ENCODE data around the gene RAB3GAP2. TPM values are rescaled to one million over a fixed set of nuclear protein-coding genes. Genes with fewer than 3 reads are reported as not detected.
"Not testable (repeated sequence)": the region's sequence is repeated elsewhere in the genome, so short reads cannot be mapped to it uniquely, and the experiment has no call there.

Gene RAB3GAP2
- total RNA-seq, 4 donors from 2014 or later = 23.6 to 33.8 (median 27.7) TPM

DNA sequence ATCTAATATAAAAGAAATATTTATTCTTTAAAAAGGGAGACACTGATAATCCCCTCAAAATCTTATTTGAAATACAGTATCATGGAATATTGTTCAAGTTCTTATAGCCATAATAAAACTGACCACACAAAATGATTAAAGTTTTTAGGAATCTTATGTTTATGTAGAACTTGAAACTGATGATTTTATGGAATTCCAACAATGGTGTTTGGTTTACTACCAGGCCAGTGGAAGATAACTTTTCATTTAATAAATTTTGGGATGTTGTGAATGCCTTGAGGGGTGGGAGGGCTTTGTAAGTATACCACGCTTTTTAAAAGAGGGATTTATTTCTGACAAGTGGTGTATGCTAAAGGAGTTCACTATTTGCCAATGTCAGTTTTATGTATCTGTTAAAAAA, 87.7 kb downstream of the RAB3GAP2 start:
- Histone ChIP-seq H3K36me3 (peaks cover 0 to 46% (median 0%) of the 10 kb centered on the region in 3 donors), H3K27me3 (no peaks in the 10 kb centered on the region), H3K4me1 (no peaks in the 10 kb centered on the region), H3K27ac (no peak overlapping the region), H3K4me3 (no peak overlapping the region), H3K9me3 (no peaks in the 10 kb centered on the region)
- no peak for DNase-seq
- no peak for TF ChIP-seq POLR2A (IDR thresholded peaks at IDR 0.05)
- TF ChIP-seq, protein P1, sequence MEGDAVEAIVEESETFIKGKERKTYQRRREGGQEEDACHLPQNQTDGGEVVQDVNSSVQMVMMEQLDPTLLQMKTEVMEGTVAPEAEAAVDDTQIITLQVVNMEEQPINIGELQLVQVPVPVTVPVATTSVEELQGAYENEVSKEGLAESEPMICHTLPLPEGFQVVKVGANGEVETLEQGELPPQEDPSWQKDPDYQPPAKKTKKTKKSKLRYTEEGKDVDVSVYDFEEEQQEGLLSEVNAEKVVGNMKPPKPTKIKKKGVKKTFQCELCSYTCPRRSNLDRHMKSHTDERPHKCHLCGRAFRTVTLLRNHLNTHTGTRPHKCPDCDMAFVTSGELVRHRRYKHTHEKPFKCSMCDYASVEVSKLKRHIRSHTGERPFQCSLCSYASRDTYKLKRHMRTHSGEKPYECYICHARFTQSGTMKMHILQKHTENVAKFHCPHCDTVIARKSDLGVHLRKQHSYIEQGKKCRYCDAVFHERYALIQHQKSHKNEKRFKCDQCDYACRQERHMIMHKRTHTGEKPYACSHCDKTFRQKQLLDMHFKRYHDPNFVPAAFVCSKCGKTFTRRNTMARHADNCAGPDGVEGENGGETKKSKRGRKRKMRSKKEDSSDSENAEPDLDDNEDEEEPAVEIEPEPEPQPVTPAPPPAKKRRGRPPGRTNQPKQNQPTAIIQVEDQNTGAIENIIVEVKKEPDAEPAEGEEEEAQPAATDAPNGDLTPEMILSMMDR (IDR thresholded peaks at IDR 0.05) = no peak

DNA sequence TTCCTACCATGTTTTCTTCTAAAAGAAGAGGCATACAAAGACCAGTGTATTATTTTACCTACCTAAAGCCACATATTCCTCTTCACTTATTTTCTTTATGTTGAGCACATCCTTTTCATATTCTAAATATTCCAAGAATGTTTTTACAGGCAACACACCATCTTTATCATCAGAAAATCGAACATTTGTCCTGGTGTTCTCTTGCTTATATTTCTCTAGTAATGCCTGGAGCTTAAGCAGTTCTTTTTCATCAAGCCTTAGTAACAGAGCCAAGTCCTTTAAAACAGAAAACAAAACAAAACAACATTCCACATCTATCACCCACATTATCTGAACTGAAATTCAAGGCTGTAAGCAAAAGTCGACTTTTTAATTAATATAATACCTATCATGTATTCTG, 89.6 kb downstream of the RAB3GAP2 start:
- H3K4me3 ChIP-seq = no peak overlapping the region
- H3K4me1 ChIP-seq = no peaks in the 10 kb centered on the region
- no peak overlapping the region for H3K27ac ChIP-seq
- no peaks in the 10 kb centered on the region for H3K9me3 ChIP-seq
- H3K36me3 ChIP-seq = peaks cover 0 to 31% (median 0%) of the 10 kb centered on the region in 3 donors
- TF ChIP-seq, protein P1 (IDR thresholded peaks at IDR 0.05) = no peak
- no peak for TF ChIP-seq POLR2A (IDR thresholded peaks at IDR 0.05)
- no peaks in the 10 kb centered on the region for H3K27me3 ChIP-seq
- no peak for DNase-seq

DNA sequence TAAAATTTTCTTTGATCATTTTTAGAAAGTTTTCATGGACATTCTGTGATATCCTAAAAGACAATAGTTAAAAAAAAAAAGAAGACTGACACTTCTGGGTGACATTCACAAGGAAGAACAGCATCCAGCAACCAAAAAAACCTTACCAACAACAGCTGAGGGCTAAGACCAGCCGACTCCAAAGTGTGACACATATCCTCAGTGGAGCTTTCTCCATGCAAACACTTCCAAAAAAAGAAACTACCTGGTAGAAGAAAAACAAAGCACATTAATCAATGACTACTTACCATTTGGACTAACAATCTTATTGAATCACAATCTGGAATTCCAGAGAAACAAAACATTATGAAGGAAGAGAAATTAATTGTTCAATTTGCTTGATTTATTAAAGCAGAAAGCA, 90.1 kb downstream of the RAB3GAP2 start:
- TF ChIP-seq POLR2A (IDR thresholded peaks at IDR 0.05) = no peak
- TF ChIP-seq, protein P1 (IDR thresholded peaks at IDR 0.05) = no peak
- no peaks in the 10 kb centered on the region for H3K27me3 ChIP-seq
- H3K4me3 ChIP-seq = no peak overlapping the region
- H3K27ac ChIP-seq = no peak overlapping the region
- no peaks in the 10 kb centered on the region for H3K4me1 ChIP-seq
- no peaks in the 10 kb centered on the region for H3K9me3 ChIP-seq
- no peak for DNase-seq
- H3K36me3 ChIP-seq = peaks cover 0 to 31% (median 0%) of the 10 kb centered on the region in 3 donors

DNA sequence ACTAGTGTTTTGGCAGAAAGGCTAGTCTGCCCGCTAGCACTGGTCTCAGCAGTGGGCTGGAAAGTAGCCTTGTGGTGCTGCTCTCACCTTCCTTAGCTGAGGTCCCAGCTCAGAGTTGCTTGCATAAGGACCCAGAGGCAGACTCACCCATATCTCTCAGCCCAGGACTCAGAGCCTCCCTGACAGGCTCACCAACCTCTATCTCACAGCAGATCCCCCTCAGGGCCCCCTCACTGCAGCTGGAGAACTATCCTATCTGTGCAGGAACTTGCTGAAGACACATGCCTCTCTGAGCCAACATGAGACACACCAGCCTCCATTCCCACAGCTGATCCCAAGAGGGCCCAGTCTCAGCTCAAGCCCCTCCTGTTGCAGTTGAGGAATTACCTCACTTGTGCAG, 95.7 kb downstream of the RAB3GAP2 start:
- H3K36me3 ChIP-seq = peaks cover 0 to 45% (median 0%) of the 10 kb centered on the region in 3 donors
- no peak for TF ChIP-seq POLR2A (IDR thresholded peaks at IDR 0.05)
- TF ChIP-seq, protein P1 (IDR thresholded peaks at IDR 0.05) = no peak
- H3K27me3 ChIP-seq = no peaks in the 10 kb centered on the region
- DNase-seq = no peak
- H3K4me3 ChIP-seq = no peak overlapping the region
- H3K4me1 ChIP-seq = no peaks in the 10 kb centered on the region
- H3K27ac ChIP-seq = no peak overlapping the region
- no peaks in the 10 kb centered on the region for H3K9me3 ChIP-seq

DNA sequence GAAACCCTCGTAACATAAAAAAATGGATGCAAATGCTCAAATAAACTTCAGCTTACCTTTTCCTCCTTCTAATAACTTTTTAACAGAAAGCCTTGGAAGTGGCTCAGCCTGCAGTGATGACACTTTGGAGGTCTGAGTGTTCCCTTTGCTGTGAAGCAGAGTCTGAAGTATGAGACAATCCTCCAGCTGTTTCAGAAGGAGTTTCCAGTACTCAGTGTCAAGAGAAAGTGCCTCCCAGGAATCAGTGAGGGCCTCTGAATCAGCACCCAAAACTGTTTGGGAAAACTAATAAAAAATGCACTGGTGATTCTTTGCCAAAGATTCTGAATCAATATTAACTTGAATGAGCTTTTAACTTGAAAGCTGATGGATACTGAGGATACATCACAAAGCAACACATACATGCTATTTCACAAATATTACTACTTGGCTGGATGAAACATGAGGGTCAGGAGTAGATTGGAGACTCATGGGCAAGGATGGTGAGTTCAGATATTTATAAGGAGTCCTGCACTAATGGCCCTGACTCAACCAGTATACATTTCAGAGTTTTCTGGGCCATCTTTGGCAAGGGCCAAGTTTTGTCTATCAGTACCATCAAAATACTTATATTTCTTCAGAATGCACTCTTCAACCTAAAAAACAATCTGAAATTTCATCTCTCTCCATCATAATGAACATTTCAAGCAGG, 101.3 kb downstream of the RAB3GAP2 start:
- Histone ChIP-seq H3K4me3 (no peak overlapping the region), H3K9me3 (no peaks in the 10 kb centered on the region), H3K4me1 (no peaks in the 10 kb centered on the region), H3K27me3 (no peaks in the 10 kb centered on the region), H3K36me3 (peaks cover 0 to 66% (median 0%) of the 10 kb centered on the region in 3 donors), H3K27ac (no peak overlapping the region)
- TF ChIP-seq, protein P1 (IDR thresholded peaks at IDR 0.05) = no peak
- no peak for DNase-seq

DNA sequence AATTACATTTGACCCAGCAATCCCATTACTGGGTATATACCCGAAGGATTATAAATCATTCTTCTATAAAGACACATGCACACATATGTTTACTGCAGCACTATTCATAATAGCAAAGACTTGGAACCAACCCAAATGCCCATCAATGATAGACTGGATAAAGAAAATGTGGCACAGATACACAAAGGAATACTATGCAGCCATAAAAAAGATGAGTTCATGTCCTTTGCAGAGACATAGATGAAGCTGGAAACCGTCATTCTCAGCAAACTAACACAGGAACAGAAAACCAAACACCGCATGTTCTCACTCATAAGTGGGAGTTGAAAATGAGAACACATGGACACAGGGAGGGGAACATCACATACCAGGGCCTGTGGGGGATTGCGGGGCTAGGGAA, 102.4 kb downstream of the RAB3GAP2 start:
- H3K27me3 ChIP-seq, H3K4me1 ChIP-seq, H3K27ac ChIP-seq, H3K9me3 ChIP-seq, H3K4me3 ChIP-seq, DNase-seq: not testable (repeated sequence)
- H3K36me3 ChIP-seq = peaks cover 0 to 71% (median 0%) of the 10 kb centered on the region in 3 donors
